ENCODE data around the gene TRIOBP. TPM values are rescaled to one million over a fixed set of nuclear protein-coding genes. Genes with fewer than 3 reads are reported as not detected.

TRIOBP gene
- total RNA-seq, 1 donor from 2014 or later: 40.6 TPM

DNA sequence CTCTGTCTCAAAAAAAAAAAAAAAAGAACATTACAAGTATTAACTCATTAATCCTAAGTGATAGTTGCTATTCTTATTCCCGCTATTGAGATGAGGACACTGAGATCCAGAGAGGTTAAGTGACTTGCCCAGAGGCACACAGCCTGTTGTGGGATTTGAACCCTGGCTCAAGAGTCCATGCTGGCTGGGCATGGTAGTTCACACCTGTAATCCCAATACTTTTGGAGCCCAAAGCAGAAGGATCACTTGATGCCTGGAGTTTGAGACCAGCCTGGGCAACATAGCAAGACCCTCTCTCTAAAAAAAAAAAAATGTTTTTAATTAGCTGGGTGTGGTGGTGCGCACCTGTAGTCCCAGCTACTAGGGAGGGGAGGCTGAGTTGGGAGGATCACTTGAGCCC, 115.0 kb downstream of the TRIOBP start:
- Histone ChIP-seq H2AFZ (ENCODE audit: low read depth, low read length) (no peak overlapping the region), H3K79me2 (ENCODE audit: insufficient read depth, low read length) (peaks cover 14% of the 10 kb centered on the region), H3K4me3 (ENCODE audit: insufficient read depth, low read depth, low read length) (no peak overlapping the region), H3K27me3 (ENCODE audit: insufficient read depth, low read length) (no peaks in the 10 kb centered on the region), H3K9me3 (ENCODE audit: insufficient read depth, low read depth, low read length) (no peaks in the 10 kb centered on the region), H4K20me1 (ENCODE audit: insufficient read depth, low read length) (peaks cover 13% of the 10 kb centered on the region), H3K4me1 (ENCODE audit: insufficient read depth, low read length) (peaks cover 10% of the 10 kb centered on the region), H3K4me2 (ENCODE audit: low read length) (no peak overlapping the region), H3K9ac (ENCODE audit: low read length) (no peak overlapping the region), H3K27ac (ENCODE audit: low read depth, low read length) (no peak overlapping the region), H3K36me3 (ENCODE audit: insufficient read depth, low read length) (peaks cover 2% of the 10 kb centered on the region)
- Mint-ChIP-seq H3K27ac (ENCODE audit: unreplicated experiment) (no peak overlapping the region), H3K4me1 (ENCODE audit: low read depth, unreplicated experiment) (no peaks in the 10 kb centered on the region), H3K27me3 (ENCODE audit: low read depth, unreplicated experiment) (peaks cover 2% of the 10 kb centered on the region), H3K9me3 (ENCODE audit: unreplicated experiment) (no peaks in the 10 kb centered on the region), H3K36me3 (ENCODE audit: low read depth, unreplicated experiment) (peaks cover 7% of the 10 kb centered on the region), H3K4me3 (ENCODE audit: unreplicated experiment) (no peak overlapping the region)
- TF ChIP-seq EZH2 (IDR thresholded peaks at IDR 0.05; ENCODE audit: insufficient read depth, low read length): no peak
- TF ChIP-seq, protein P1, sequence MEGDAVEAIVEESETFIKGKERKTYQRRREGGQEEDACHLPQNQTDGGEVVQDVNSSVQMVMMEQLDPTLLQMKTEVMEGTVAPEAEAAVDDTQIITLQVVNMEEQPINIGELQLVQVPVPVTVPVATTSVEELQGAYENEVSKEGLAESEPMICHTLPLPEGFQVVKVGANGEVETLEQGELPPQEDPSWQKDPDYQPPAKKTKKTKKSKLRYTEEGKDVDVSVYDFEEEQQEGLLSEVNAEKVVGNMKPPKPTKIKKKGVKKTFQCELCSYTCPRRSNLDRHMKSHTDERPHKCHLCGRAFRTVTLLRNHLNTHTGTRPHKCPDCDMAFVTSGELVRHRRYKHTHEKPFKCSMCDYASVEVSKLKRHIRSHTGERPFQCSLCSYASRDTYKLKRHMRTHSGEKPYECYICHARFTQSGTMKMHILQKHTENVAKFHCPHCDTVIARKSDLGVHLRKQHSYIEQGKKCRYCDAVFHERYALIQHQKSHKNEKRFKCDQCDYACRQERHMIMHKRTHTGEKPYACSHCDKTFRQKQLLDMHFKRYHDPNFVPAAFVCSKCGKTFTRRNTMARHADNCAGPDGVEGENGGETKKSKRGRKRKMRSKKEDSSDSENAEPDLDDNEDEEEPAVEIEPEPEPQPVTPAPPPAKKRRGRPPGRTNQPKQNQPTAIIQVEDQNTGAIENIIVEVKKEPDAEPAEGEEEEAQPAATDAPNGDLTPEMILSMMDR (IDR thresholded peaks at IDR 0.05; ENCODE audit: insufficient read depth, low read depth, low read length): no peak
- FAIRE-seq (no peak), DNase-seq (ENCODE audit: low read depth) (no peak)

DNA sequence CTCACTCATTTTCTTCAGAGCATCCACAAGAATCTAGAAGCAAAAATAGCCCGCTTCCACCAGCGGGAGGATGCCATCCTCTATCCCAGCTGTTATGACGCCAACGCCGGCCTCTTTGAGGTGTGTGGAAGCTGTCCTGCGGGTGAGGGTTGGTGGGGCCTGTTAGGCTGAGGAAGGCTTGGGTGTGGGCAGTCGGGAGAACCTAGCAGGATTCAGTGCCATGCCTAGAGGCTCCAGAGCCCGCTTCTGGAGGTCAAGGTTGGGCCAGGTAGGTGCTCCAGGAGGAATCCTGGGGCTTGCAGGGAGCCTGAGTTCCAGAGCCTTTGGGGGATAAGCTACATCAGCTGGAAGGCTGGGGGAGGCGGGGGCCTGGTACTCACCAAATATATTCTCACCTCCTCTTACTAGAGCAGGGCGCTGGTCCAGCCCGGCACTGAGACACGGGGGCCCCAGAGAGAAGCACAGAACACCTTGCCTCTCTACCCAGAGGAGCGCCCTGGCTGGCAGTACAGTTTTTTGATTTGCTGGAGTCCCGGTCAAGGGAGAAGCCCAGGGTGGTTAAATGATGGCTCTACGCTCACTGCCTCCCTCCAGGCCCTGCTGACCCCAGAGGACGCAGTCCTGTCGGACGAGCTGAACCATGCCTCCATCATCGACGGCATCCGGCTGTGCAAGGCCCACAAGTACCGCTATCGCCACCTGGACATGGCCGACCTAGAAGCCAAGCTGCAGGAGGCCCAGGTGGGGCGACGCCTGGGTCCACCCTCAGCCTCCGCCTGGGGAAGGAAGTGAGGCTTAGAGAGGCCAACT, 116.2 kb downstream of the TRIOBP start:
- Histone ChIP-seq H3K4me1 (ENCODE audit: insufficient read depth, low read length) (peaks cover 13% of the 10 kb centered on the region), H3K4me2 (ENCODE audit: low read length) (no peak overlapping the region), H3K4me3 (ENCODE audit: insufficient read depth, low read depth, low read length) (no peak overlapping the region), H3K27me3 (ENCODE audit: insufficient read depth, low read length) (no peaks in the 10 kb centered on the region), H2AFZ (ENCODE audit: low read depth, low read length) (no peak overlapping the region), H3K9me3 (ENCODE audit: insufficient read depth, low read depth, low read length) (no peaks in the 10 kb centered on the region), H3K36me3 (ENCODE audit: insufficient read depth, low read length) (peaks cover 2% of the 10 kb centered on the region), H3K79me2 (ENCODE audit: insufficient read depth, low read length) (peaks cover 14% of the 10 kb centered on the region), H4K20me1 (ENCODE audit: insufficient read depth, low read length) (peaks cover 13% of the 10 kb centered on the region), H3K9ac (ENCODE audit: low read length) (no peak overlapping the region), H3K27ac (ENCODE audit: low read depth, low read length) (no peak overlapping the region)
- peaks cover 10% of the 10 kb centered on the region for H3K36me3 Mint-ChIP-seq (ENCODE audit: low read depth, unreplicated experiment)
- DNase-seq (ENCODE audit: low read depth): no peak
- peaks cover 2% of the 10 kb centered on the region for H3K27me3 Mint-ChIP-seq (ENCODE audit: low read depth, unreplicated experiment)
- no peak for FAIRE-seq
- no peak for TF ChIP-seq EZH2 (IDR thresholded peaks at IDR 0.05; ENCODE audit: insufficient read depth, low read length)
- TF ChIP-seq, protein P1 (IDR thresholded peaks at IDR 0.05; ENCODE audit: insufficient read depth, low read depth, low read length): no peak
- peaks cover 2% of the 10 kb centered on the region for H3K4me1 Mint-ChIP-seq (ENCODE audit: low read depth, unreplicated experiment)
- H3K9me3 Mint-ChIP-seq (ENCODE audit: unreplicated experiment): no peaks in the 10 kb centered on the region
- H3K27ac Mint-ChIP-seq (ENCODE audit: unreplicated experiment): no peak overlapping the region
- H3K4me3 Mint-ChIP-seq (ENCODE audit: unreplicated experiment): no peak overlapping the region

DNA sequence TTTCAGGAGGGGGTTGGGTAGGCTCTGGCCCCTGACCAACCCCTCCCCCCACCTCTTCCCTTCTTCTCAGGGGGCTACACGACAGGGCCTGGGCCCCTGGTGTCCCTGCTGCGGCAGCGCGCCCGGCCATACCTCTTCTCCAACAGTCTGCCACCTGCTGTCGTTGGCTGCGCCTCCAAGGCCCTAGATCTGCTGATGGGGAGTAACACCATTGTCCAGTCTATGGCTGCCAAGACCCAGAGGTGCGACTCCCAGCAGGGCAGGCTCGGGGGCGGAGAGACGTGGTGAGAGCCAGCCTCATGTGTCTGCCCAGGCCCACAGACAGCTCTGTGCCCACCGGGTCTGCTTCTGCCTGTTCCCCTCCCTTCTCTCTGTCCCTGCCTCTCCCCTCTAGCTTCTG, 118.7 kb downstream of the TRIOBP start:
- Mint-ChIP-seq H3K27ac (ENCODE audit: unreplicated experiment) (no peak overlapping the region), H3K27me3 (ENCODE audit: low read depth, unreplicated experiment) (peaks cover 11% of the 10 kb centered on the region), H3K9me3 (ENCODE audit: unreplicated experiment) (no peaks in the 10 kb centered on the region), H3K36me3 (ENCODE audit: low read depth, unreplicated experiment) (peaks cover 9% of the 10 kb centered on the region), H3K4me3 (ENCODE audit: unreplicated experiment) (no peak overlapping the region), H3K4me1 (ENCODE audit: low read depth, unreplicated experiment) (peaks cover 2% of the 10 kb centered on the region)
- H3K4me2 ChIP-seq (ENCODE audit: low read length): no peak overlapping the region
- H3K79me2 ChIP-seq (ENCODE audit: insufficient read depth, low read length): no peaks in the 10 kb centered on the region
- H3K27ac ChIP-seq (ENCODE audit: low read depth, low read length): no peak overlapping the region
- H3K36me3 ChIP-seq (ENCODE audit: insufficient read depth, low read length): peaks cover 2% of the 10 kb centered on the region
- peaks cover 7% of the 10 kb centered on the region for H3K27me3 ChIP-seq (ENCODE audit: insufficient read depth, low read length)
- no peaks in the 10 kb centered on the region for H4K20me1 ChIP-seq (ENCODE audit: insufficient read depth, low read length)
- TF ChIP-seq EZH2 (IDR thresholded peaks at IDR 0.05; ENCODE audit: insufficient read depth, low read length): no peak
- TF ChIP-seq, protein P1 (IDR thresholded peaks at IDR 0.05; ENCODE audit: insufficient read depth, low read depth, low read length): no peak
- no peak overlapping the region for H3K9ac ChIP-seq (ENCODE audit: low read length)
- no peak for DNase-seq (ENCODE audit: low read depth)
- no peak for FAIRE-seq
- H3K4me3 ChIP-seq (ENCODE audit: insufficient read depth, low read depth, low read length): no peak overlapping the region
- H3K9me3 ChIP-seq (ENCODE audit: insufficient read depth, low read depth, low read length): no peaks in the 10 kb centered on the region
- H3K4me1 ChIP-seq (ENCODE audit: insufficient read depth, low read length): peaks cover 18% of the 10 kb centered on the region
- H2AFZ ChIP-seq (ENCODE audit: low read depth, low read length): no peak overlapping the region

Data from astrocyte (in vitro differentiated cells and primary cell).